HEK293T (cell line): ENCODE measurements around the gene THAP7.

ENCODE experiments used
- BHLHE40 ChIP-seq: fragments of 450-650 bp; IDR thresholded peaks from 2 replicates; pipeline ENCODE4 v1.6.1; 2016; ENCODE audit warnings: mild to moderate bottlenecking, moderate library complexity, borderline replicate concordance
- FOXK2 ChIP-seq: fragments of 450-650 bp; IDR thresholded peaks from 2 replicates; pipeline ENCODE4 v1.6.1; 2016; ENCODE audit warnings: mild to moderate bottlenecking
- HDGF ChIP-seq: fragments of 450-650 bp; IDR thresholded peaks from 2 replicates; pipeline ENCODE4 v1.6.1; 2017; ENCODE audit warnings: antibody characterized with exemption, borderline replicate concordance
- SP1 ChIP-seq: fragments of 450-650 bp; IDR thresholded peaks from 2 replicates; pipeline ENCODE4 v1.6.1; 2017
- SUZ12 ChIP-seq: fragments of 450-650 bp; IDR thresholded peaks from 2 replicates; pipeline ENCODE4 v1.6.1; 2016; ENCODE audit warnings: mild to moderate bottlenecking

DNA sequence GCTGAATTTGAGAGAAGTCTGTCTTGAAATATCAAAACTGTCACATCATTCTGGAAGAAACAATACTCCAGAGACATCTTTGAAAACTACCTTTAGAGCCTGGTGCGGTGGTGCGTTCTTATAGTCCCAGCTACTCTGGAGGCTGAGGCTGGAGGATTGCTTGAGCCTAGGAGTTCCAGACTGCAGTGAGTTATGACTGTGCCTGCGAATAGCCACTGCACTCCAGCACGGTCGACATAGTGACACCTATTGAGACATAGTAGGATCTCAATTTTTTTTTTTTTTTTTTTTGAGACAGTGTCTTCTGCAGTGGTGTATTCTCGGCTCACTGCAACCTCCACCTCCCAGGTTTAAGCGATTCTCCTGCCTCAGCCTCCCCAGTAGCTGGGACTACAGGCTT, 46.4 kb downstream of the THAP7 start:
- TF ChIP-seq SP1, result no peak
- TF ChIP-seq FOXK2, result no peak
- no peak for TF ChIP-seq HDGF
- no peak for TF ChIP-seq SUZ12
- TF ChIP-seq BHLHE40, result no peak
